Endothelial cell of umbilical vein (primary cell): ENCODE measurements around the gene PRLR. TPM values are rescaled to one million over a fixed set of nuclear protein-coding genes. Genes with fewer than 3 reads are reported as not detected.

ENCODE experiments used
- BruUV-seq: library from RNA; stranded (reverse); fragments of 400-500 nt; replicated peaks from 2 replicates; lab custom pipeline; 2021; lab: Mats Ljungman, UMichigan
- CTCF ChIA-PET: fragments of 300-600, 350-600 bp; sonication (Branson Sonifier 250); formaldehyde crosslinking; loops from one replicate; lab custom pipeline; 2021; ENCODE audit warnings: antibody characterized with exemption, inconsistent platforms; lab: Charles Lee
- POLR2A ChIA-PET: fragments of 300-600, 350-600 bp; sonication (Branson Sonifier 250); formaldehyde crosslinking; loops from one replicate; lab custom pipeline; 2021; ENCODE audit warnings: antibody characterized with exemption, inconsistent platforms; lab: Charles Lee
- DNase-seq: peaks from one replicate; pipeline ENCODE4 v3.0.0-alpha.2; 2011; ENCODE audit warnings: low read depth, low spot score
- FAIRE-seq: peaks from 2 replicates; lab custom pipeline; 2011; peaks lifted over from hg19 to GRCh38; lab: Jason Lieb, UNC
- H2AFZ ChIP-seq: 2 replicates; pipeline ENCODE4 v1.6.0; 2012; ENCODE audit warnings: low read depth, low read length, control low read depth, inconsistent platforms
- H3K27ac ChIP-seq: 2 replicates; pipeline ENCODE4 v1.5.1; 2011; ENCODE audit warnings: low read depth, mild to moderate bottlenecking, control low read depth, low read length, moderate library complexity; ENCODE audit not compliant: insufficient read depth
- H3K27me3 ChIP-seq, 2 experiments: 2 replicates each; pipeline versions ENCODE4 v1.6.0 to v1.6.1; 2011; ENCODE audit warnings: low read length in 2 of 2, mixed read lengths in 1 of 2; ENCODE audit not compliant: control insufficient read depth in 2 of 2, insufficient read depth in 2 of 2
- H3K36me3 ChIP-seq, 2 experiments: 2 replicates in 1 of 2; 3 replicates in 1 of 2; pipeline ENCODE4 v1.5.1; 2011; ENCODE audit warnings: low read length in 2 of 2, mild to moderate bottlenecking in 1 of 2, moderate library complexity in 1 of 2; ENCODE audit not compliant: control insufficient read depth in 2 of 2, insufficient read depth in 2 of 2; ENCODE audit errors: extremely low read depth in 1 of 2
- H3K4me1 ChIP-seq: 3 replicates; pipeline ENCODE4 v1.5.1; 2011; ENCODE audit warnings: mild to moderate bottlenecking, low read length; ENCODE audit not compliant: control insufficient read depth, insufficient read depth; ENCODE audit errors: extremely low read depth
- H3K4me2 ChIP-seq: 2 replicates; pipeline ENCODE4 v1.6.1; 2011; ENCODE audit warnings: low read length, control low read depth, mixed read lengths; ENCODE audit not compliant: insufficient read depth
- H3K4me3 ChIP-seq, 3 experiments: fragments of 200-600 bp in 1 of 3; sonication (generic), shearing (Covaris generic) in 1 of 3; replicated peaks in 1 of 3; 2 replicates each; pipeline ENCODE4 v1.5.1; 2011 to 2016; ENCODE audit warnings: control low read depth in 3 of 3, low read length in 3 of 3, mild to moderate bottlenecking in 2 of 3, inconsistent platforms in 1 of 3, low read depth in 1 of 3, moderate library complexity in 1 of 3; ENCODE audit not compliant: insufficient read depth in 1 of 3
- H3K79me2 ChIP-seq: 2 replicates; pipeline ENCODE4 v1.6.0; 2012; ENCODE audit warnings: low read length, inconsistent platforms; ENCODE audit not compliant: control insufficient read depth, insufficient read depth
- H3K9ac ChIP-seq: replicated peaks from 2 replicates; pipeline ENCODE3; 2011; ENCODE audit warnings: low read length, control low read depth; ENCODE audit not compliant: insufficient read depth; ENCODE audit errors: extremely low read depth
- H3K9me1 ChIP-seq: replicated peaks from 3 replicates; pipeline ENCODE4 v1.6.0; 2011; ENCODE audit warnings: mild to moderate bottlenecking, low read length; ENCODE audit not compliant: control insufficient read depth, insufficient read depth; ENCODE audit errors: extremely low read depth
- H3K9me3 ChIP-seq: replicated peaks from 2 replicates; pipeline ENCODE4 v1.5.1; 2012; ENCODE audit warnings: low read length, inconsistent platforms; ENCODE audit not compliant: control insufficient read depth, insufficient read depth
- H4K20me1 ChIP-seq: replicated peaks from 2 replicates; pipeline ENCODE3; 2011; ENCODE audit warnings: mild to moderate bottlenecking, low read length; ENCODE audit not compliant: control insufficient read depth, insufficient read depth; ENCODE audit errors: extremely low read depth
- EZH2 ChIP-seq: IDR thresholded peaks from 2 replicates; pipeline ENCODE4 v1.6.1; 2012; ENCODE audit warnings: borderline replicate concordance, low read depth, mild to moderate bottlenecking, moderate library complexity, low read length, inconsistent platforms; ENCODE audit not compliant: severe bottlenecking
- FOS ChIP-seq: IDR thresholded peaks from 2 replicates; pipeline ENCODE4 v1.6.1; 2011; ENCODE audit warnings: mild to moderate bottlenecking, low read length, moderate library complexity, borderline replicate concordance; ENCODE audit not compliant: insufficient read depth
- GATA2 ChIP-seq: IDR thresholded peaks from 2 replicates; pipeline ENCODE4 v1.7.0; 2011; ENCODE audit warnings: low read depth, mild to moderate bottlenecking, moderate library complexity, mixed read lengths, low read length; ENCODE audit not compliant: insufficient read length, insufficient read depth
- JUN ChIP-seq: IDR thresholded peaks from 2 replicates; pipeline ENCODE4 v1.6.1; 2011; ENCODE audit warnings: borderline replicate concordance, low read depth; ENCODE audit not compliant: insufficient read length, insufficient read depth
- MYC ChIP-seq: IDR thresholded peaks from one replicate; pipeline ENCODE4 v1.6.1; 2011; ENCODE audit warnings: mild to moderate bottlenecking, low read depth, low read length
- POLR2A ChIP-seq: IDR thresholded peaks from 2 replicates; pipeline ENCODE4 v1.6.1; 2012; ENCODE audit warnings: low read depth, mild to moderate bottlenecking, control low read depth, low read length
- POLR2AphosphoS5 ChIP-seq: IDR thresholded peaks from 2 replicates; pipeline ENCODE4 v1.6.1; 2012; ENCODE audit warnings: low read depth, mild to moderate bottlenecking, control low read depth, low read length, moderate library complexity; ENCODE audit not compliant: insufficient read depth
- dilution Hi-C: fragments of 300-500 bp; cut with MboI; formaldehyde crosslinking; loops from one replicate; pipeline ENCODE4 v1.15.0; 2019; ENCODE audit warnings: low sequenced_read_pairs; ENCODE audit not compliant: extremely low pct_ligation_motif_present
- intact Hi-C: fragments of 100-400 bp; cut with micrococcal nuclease; formaldehyde crosslinking; loops from one replicate; pipeline ENCODE4 v1.10.0; 2022
- polyA plus RNA-seq, 4 experiments: library from polyadenylated mRNA; depleted of rRNA in 3 of 4; stranded (reverse) in 3 of 4; unstranded in 1 of 4; fragments of >200 nt; gene quantifications; 2 replicates each; pipeline versions ENCODE4 v1.2.1 to v1.2.3, GENCODE V29; 2011 to 2012; ENCODE audit warnings: missing spikeins in 1 of 4
- total RNA-seq: library from RNA; stranded (reverse); gene quantifications from 2 replicates; pipeline ENCODE4 v1.2.3, GENCODE V29; 2021
- TF ChIP-seq, protein P1 (sequence below): IDR thresholded peaks from 2 replicates; pipeline ENCODE4 v1.6.1; 2011; ENCODE audit not compliant: insufficient read depth, insufficient read length
- TF ChIP-seq, protein P2 (sequence below), 2 donors: IDR thresholded peaks; 1 replicate in 1 of 2; 2 replicates in 1 of 2; pipeline ENCODE4 v1.5.1; 2011; ENCODE audit warnings: low read length in 2 of 2, mild to moderate bottlenecking in 2 of 2, moderate library complexity in 2 of 2, control low read depth in 1 of 2, inconsistent platforms in 1 of 2, low read depth in 1 of 2; ENCODE audit not compliant: insufficient read depth in 1 of 2; ENCODE audit errors: extremely low read depth in 1 of 2

Gene PRLR
- total and polyA plus RNA-seq, 2 donors (not counting 3 experiments of a cell fraction or from before 2014, with no cell fraction given): not detected

- H3K9me1 ChIP-seq: no peaks in the 10 kb centered on the region
- no peaks in the 10 kb centered on the region for H3K9me3 ChIP-seq
- no peak for FAIRE-seq
- H3K4me3 ChIP-seq: no peak overlapping the region
- no peak overlapping the region for H2AFZ ChIP-seq
- POLR2A ChIA-PET: no interaction called here
- H3K4me1 ChIP-seq: no peaks in the 10 kb centered on the region
- no peaks in the 10 kb centered on the region for H3K36me3 ChIP-seq
- CTCF ChIA-PET: interaction anchor here (1.1 kb wide), 1 partner anchor 32 kb away, joined by 5 read pairs; no protein-coding TSS in a partner anchor
- no peak overlapping the region for H3K4me2 ChIP-seq
- no peak overlapping the region for H3K9ac ChIP-seq
- no peak for DNase-seq
- BruUV-seq: no TSS peak
- TF ChIP-seq, protein P1, sequence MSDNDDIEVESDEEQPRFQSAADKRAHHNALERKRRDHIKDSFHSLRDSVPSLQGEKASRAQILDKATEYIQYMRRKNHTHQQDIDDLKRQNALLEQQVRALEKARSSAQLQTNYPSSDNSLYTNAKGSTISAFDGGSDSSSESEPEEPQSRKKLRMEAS: no peak
- TF ChIP-seq EZH2 (no peak), POLR2A (no peak), FOS (no peak), POLR2AphosphoS5 (no peak), JUN (no peak), MYC (no peak)
- H3K79me2 ChIP-seq: no peaks in the 10 kb centered on the region
- H4K20me1 ChIP-seq: no peaks in the 10 kb centered on the region
- intact Hi-C loops (no loop called here), dilution Hi-C loops (no loop called here)
- H3K27ac ChIP-seq: no peak overlapping the region
- H3K27me3 ChIP-seq: peaks cover 2 to 3% of the 10 kb centered on the region in 2 experiments
These were observed 195.0 kb downstream of the PRLR start for GRCh38 chr5:35035271-35035670.

GRCh38 chr5:35032356-35032755, 197.9 kb downstream of the PRLR start:
- no peak overlapping the region for H3K27ac ChIP-seq
- dilution Hi-C loops: no loop called here
- no peaks in the 10 kb centered on the region for H3K9me1 ChIP-seq
- intact Hi-C loops: no loop called here
- no peak overlapping the region for H3K4me2 ChIP-seq
- ChIA-PET CTCF (no interaction called here), POLR2A (no interaction called here)
- no peaks in the 10 kb centered on the region for H3K9me3 ChIP-seq
- H3K9ac ChIP-seq: no peak overlapping the region
- TF ChIP-seq FOS: no peak
- no peak for TF ChIP-seq EZH2
- TF ChIP-seq POLR2AphosphoS5: no peak
- no peak for TF ChIP-seq MYC
- TF ChIP-seq, protein P2, sequence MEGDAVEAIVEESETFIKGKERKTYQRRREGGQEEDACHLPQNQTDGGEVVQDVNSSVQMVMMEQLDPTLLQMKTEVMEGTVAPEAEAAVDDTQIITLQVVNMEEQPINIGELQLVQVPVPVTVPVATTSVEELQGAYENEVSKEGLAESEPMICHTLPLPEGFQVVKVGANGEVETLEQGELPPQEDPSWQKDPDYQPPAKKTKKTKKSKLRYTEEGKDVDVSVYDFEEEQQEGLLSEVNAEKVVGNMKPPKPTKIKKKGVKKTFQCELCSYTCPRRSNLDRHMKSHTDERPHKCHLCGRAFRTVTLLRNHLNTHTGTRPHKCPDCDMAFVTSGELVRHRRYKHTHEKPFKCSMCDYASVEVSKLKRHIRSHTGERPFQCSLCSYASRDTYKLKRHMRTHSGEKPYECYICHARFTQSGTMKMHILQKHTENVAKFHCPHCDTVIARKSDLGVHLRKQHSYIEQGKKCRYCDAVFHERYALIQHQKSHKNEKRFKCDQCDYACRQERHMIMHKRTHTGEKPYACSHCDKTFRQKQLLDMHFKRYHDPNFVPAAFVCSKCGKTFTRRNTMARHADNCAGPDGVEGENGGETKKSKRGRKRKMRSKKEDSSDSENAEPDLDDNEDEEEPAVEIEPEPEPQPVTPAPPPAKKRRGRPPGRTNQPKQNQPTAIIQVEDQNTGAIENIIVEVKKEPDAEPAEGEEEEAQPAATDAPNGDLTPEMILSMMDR (IDR thresholded peaks at IDR 0.05; ENCODE audit: extremely low read depth in 1 of 2, insufficient read depth in 1 of 2, low read depth in 1 of 2, low read length in 2 of 2): no peak
- TF ChIP-seq POLR2A: no peak
- no peak for TF ChIP-seq GATA2
- TF ChIP-seq JUN: no peak
- TF ChIP-seq, protein P1: no peak
- no peaks in the 10 kb centered on the region for H3K36me3 ChIP-seq
- H3K4me1 ChIP-seq: no peaks in the 10 kb centered on the region
- no peak overlapping the region for H3K4me3 ChIP-seq
- peaks cover 0 to 2% of the 10 kb centered on the region in 2 experiments for H3K27me3 ChIP-seq
- no peaks in the 10 kb centered on the region for H4K20me1 ChIP-seq
- no peak for FAIRE-seq
- H3K79me2 ChIP-seq: no peaks in the 10 kb centered on the region
- DNase-seq: no peak
- BruUV-seq: no TSS peak
- H2AFZ ChIP-seq: no peak overlapping the region
